HCT116 (cell line): ENCODE data around the gene DNMT3L. TPM values are rescaled to one million over a fixed set of nuclear protein-coding genes. Genes with fewer than 3 reads are reported as not detected.
"Not testable (repeated sequence)": the region's sequence is repeated elsewhere in the genome, so short reads cannot be mapped to it uniquely, and the experiment has no call there.

Experiments used
- ATAC-seq: fragments of 200-7000 bp; cut with Tn5 transposase; 2 replicates; pipeline ENCODE4 v1.9.1; 2020; ENCODE audit warnings: mild to moderate bottlenecking, moderate library complexity
- BruUV-seq: library from RNA; stranded (reverse); fragments of 400-500 nt; replicated peaks from 2 replicates; lab custom pipeline; 2021; lab: Mats Ljungman, UMichigan
- CTCF ChIA-PET: fragments of 300-600 bp; sonication (Branson Sonifier 250); formaldehyde crosslinking; loops from one replicate; lab custom pipeline; 2021; ENCODE audit warnings: antibody characterized with exemption; lab: Charles Lee
- POLR2A ChIA-PET: fragments of 300-600, 350-600 bp; sonication (Branson Sonifier 250); formaldehyde crosslinking; loops from one replicate; lab custom pipeline; 2021; ENCODE audit warnings: antibody characterized with exemption; lab: Charles Lee
- RAD21 ChIA-PET, 2 experiments: fragments of 300-600 bp; sonication (Branson Sonifier 250); formaldehyde crosslinking; loops; one replicate each; lab custom pipeline; 2023; ENCODE audit warnings: low total read pairs in 2 of 2; ENCODE audit not compliant: uncharacterized antibody in 2 of 2, unreplicated experiment in 2 of 2, low non-redundant PET in 1 of 2; lab: Charles Lee
- DNase-seq: peaks from one replicate; pipeline ENCODE4 v3.0.0-alpha.2; 2010; ENCODE audit warnings: low read depth, low spot score
- H2AFZ ChIP-seq: fragments of 200-600 bp; shearing (Covaris generic), sonication (generic); 2 replicates; pipeline ENCODE4 v1.6.1; 2017; ENCODE audit warnings: low read depth, mixed run types, mixed read lengths, antibody characterized with exemption, low read length; ENCODE audit not compliant: poor library complexity, severe bottlenecking
- H3K27ac ChIP-seq: 2 replicates; pipeline ENCODE4 v1.5.1; 2012; ENCODE audit warnings: low read depth, low read length
- H3K27me3 ChIP-seq: fragments of 200-600 bp; sonication (generic); 2 replicates; pipeline ENCODE4 v1.6.1; 2016; ENCODE audit warnings: mixed run types, low read length, mixed read lengths; ENCODE audit not compliant: insufficient read depth
- H3K36me3 ChIP-seq, 2 experiments: fragments of 200-500 bp in 1 of 2; fragments of 200-600 bp in 1 of 2; sonication (Bioruptor generic) in 1 of 2; sonication (generic) in 1 of 2; 2 replicates each; pipeline versions ENCODE4 v1.5.1 to v1.6.1; 2014 to 2016; ENCODE audit warnings: low read length in 2 of 2, inconsistent platforms in 1 of 2, mixed read lengths in 1 of 2, mixed run types in 1 of 2; ENCODE audit not compliant: insufficient read depth in 2 of 2, control insufficient read depth in 1 of 2
- H3K4me1 ChIP-seq, 2 experiments: fragments of 200-600 bp in 1 of 2; sonication (generic) in 1 of 2; 2 replicates each; pipeline versions ENCODE4 v1.5.1 to v1.6.1; 2012 to 2017; ENCODE audit warnings: low read length in 2 of 2, inconsistent platforms in 1 of 2, mild to moderate bottlenecking in 1 of 2, mixed read lengths in 1 of 2, mixed run types in 1 of 2, moderate library complexity in 1 of 2; ENCODE audit not compliant: insufficient read depth in 2 of 2, control insufficient read depth in 1 of 2
- H3K4me2 ChIP-seq: fragments of 200-600 bp; sonication (generic); 2 replicates; pipeline ENCODE4 v1.6.1; 2017; ENCODE audit warnings: mixed run types, low read length, mixed read lengths
- H3K4me3 ChIP-seq, 2 experiments: fragments of 200-600 bp in 1 of 2; sonication (generic) in 1 of 2; replicated peaks in 1 of 2; 2 replicates each; pipeline ENCODE4 v1.5.1; 2011 to 2016; ENCODE audit warnings: low read length in 2 of 2, control low read depth in 1 of 2, low read depth in 1 of 2, mild to moderate bottlenecking in 1 of 2, mixed read lengths in 1 of 2, mixed run types in 1 of 2
- H3K79me2 ChIP-seq: fragments of 200-600 bp; sonication (generic); 2 replicates; pipeline ENCODE4 v1.6.1; 2017; ENCODE audit warnings: mild to moderate bottlenecking, mixed run types, low read length, moderate library complexity, mixed read lengths; ENCODE audit not compliant: insufficient read depth
- H3K9ac ChIP-seq: fragments of 200-600 bp; sonication (generic); 2 replicates; pipeline ENCODE4 v1.6.1; 2016; ENCODE audit warnings: low read length, mixed read lengths
- H3K9me2 ChIP-seq: fragments of 200-600 bp; sonication (generic), shearing (Covaris generic); 2 replicates; pipeline ENCODE4 v1.6.1; 2017; ENCODE audit warnings: mixed run types, mild to moderate bottlenecking, moderate library complexity; ENCODE audit not compliant: insufficient read depth
- H3K9me3 ChIP-seq, 2 experiments: fragments of 200-500 bp in 1 of 2; fragments of 200-600 bp in 1 of 2; sonication (Bioruptor generic) in 1 of 2; sonication (generic) in 1 of 2; 2 replicates each; pipeline ENCODE4 v1.6.1; 2014 to 2017; ENCODE audit warnings: low read length in 2 of 2, mixed read lengths in 2 of 2, inconsistent platforms in 1 of 2, low read depth in 1 of 2, mild to moderate bottlenecking in 1 of 2, mixed run types in 1 of 2, moderate library complexity in 1 of 2; ENCODE audit not compliant: control insufficient read depth in 1 of 2, insufficient read depth in 1 of 2
- H4K20me1 ChIP-seq: fragments of 200-600 bp; sonication (generic), shearing (Covaris generic); 2 replicates; pipeline ENCODE4 v1.6.1; 2017; ENCODE audit warnings: mixed run types, mild to moderate bottlenecking, moderate library complexity; ENCODE audit not compliant: insufficient read depth
- CBX3 ChIP-seq: IDR thresholded peaks from 2 replicates; pipeline ENCODE4 v1.6.1; 2012; ENCODE audit warnings: low read depth
- ELF1 ChIP-seq: IDR thresholded peaks from 2 replicates; pipeline ENCODE4 v1.6.1; 2012; ENCODE audit warnings: low read depth, borderline replicate concordance
- EZH2phosphoT487 ChIP-seq: fragments of 200-600 bp; IDR thresholded peaks from 2 replicates; pipeline ENCODE4 v1.6.1; 2018; ENCODE audit warnings: antibody characterized with exemption, borderline replicate concordance
- JUND ChIP-seq: IDR thresholded peaks from 2 replicates; pipeline ENCODE4 v1.6.1; 2012
- POLR2AphosphoS5 ChIP-seq: IDR thresholded peaks from 2 replicates; pipeline ENCODE4 v1.6.1; 2011; ENCODE audit warnings: mild to moderate bottlenecking, low read depth, low read length, moderate library complexity
- SRF ChIP-seq: IDR thresholded peaks from 2 replicates; pipeline ENCODE4 v1.6.1; 2012; ENCODE audit warnings: low read depth
- YY1 ChIP-seq: IDR thresholded peaks from 2 replicates; pipeline ENCODE4 v1.6.1; 2011; ENCODE audit warnings: low read length, low read depth, moderate library complexity, mild to moderate bottlenecking; ENCODE audit not compliant: insufficient replicate concordance; ENCODE audit errors: extremely low read depth
- ZFX ChIP-seq: fragments of 450-650 bp; IDR thresholded peaks from 2 replicates; pipeline ENCODE4 v1.6.1; 2017
- intact Hi-C: fragments of 100-400 bp; cut with micrococcal nuclease; formaldehyde crosslinking; loops from 2 replicates; pipeline ENCODE4 v1.10.0; 2022
- total RNA-seq: library from RNA; stranded (reverse); gene quantifications from one replicate; pipeline ENCODE4 v1.2.1, GENCODE V29; 2021; ENCODE audit not compliant: unreplicated experiment
- TF ChIP-seq, protein P1 (sequence below), 3 experiments: fragments of 200-600 bp in 1 of 3; sonication (generic) in 1 of 3; IDR thresholded peaks in 2 of 3; conservative IDR thresholded peaks in 1 of 3; 2 replicates each; pipeline ENCODE4 v1.5.1; 2012 to 2017; ENCODE audit warnings: low read depth in 2 of 3, low read length in 2 of 3, antibody characterized with exemption in 1 of 3, borderline replicate concordance in 1 of 3, control low read depth in 1 of 3, mild to moderate bottlenecking in 1 of 3, mixed read lengths in 1 of 3, mixed run types in 1 of 3, moderate library complexity in 1 of 3; ENCODE audit not compliant: insufficient read depth in 1 of 3

DNMT3L gene
- total RNA-seq, 1 experiment from 2014 or later: not detected

GRCh38 chr21:44202590-44203299 lies 59.0 kb downstream of the DNMT3L start:
- H3K4me2 ChIP-seq, DNase-seq, H3K9me2 ChIP-seq, H3K9me3 ChIP-seq, H3K36me3 ChIP-seq, H4K20me1 ChIP-seq, BruUV-seq, ATAC-seq, H3K79me2 ChIP-seq, H3K27me3 ChIP-seq, H3K9ac ChIP-seq, POLR2A ChIA-PET, RAD21 ChIA-PET, CTCF ChIA-PET, H3K4me3 ChIP-seq, H3K4me1 ChIP-seq, intact Hi-C loops, H3K27ac ChIP-seq, H2AFZ ChIP-seq: not testable (repeated sequence)

DNA sequence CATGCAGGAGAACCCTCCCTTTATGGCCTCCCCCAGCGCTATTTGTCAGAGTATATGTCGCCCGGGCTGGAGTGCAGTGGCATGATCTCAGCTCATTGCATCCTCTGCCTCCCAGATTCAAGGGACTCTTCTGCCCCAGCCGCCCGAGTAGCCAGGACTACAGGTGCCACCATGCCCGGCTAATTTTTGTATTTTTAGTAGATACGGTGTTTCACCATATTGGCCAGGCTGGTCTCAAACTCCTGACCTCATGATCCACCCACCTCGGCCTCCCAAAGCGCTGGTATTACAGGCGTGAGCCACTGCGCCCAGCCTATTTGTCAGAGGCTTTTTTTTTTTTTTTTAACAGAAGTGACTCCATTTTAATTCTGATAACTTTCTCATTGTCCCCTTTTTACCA lies 61.7 kb downstream of the DNMT3L start:
- RAD21 ChIA-PET, H3K9ac ChIP-seq, H3K9me3 ChIP-seq, H3K36me3 ChIP-seq, H2AFZ ChIP-seq, H3K4me2 ChIP-seq, BruUV-seq, H3K79me2 ChIP-seq, H3K4me1 ChIP-seq, H3K27ac ChIP-seq, POLR2A ChIA-PET, CTCF ChIA-PET, ATAC-seq, H3K4me3 ChIP-seq, intact Hi-C loops, H3K27me3 ChIP-seq, H4K20me1 ChIP-seq, H3K9me2 ChIP-seq, DNase-seq: not testable (repeated sequence)

- no peak for TF ChIP-seq JUND
- TF ChIP-seq ZFX: no peak
- TF ChIP-seq CBX3: no peak
- no peak for TF ChIP-seq YY1
- TF ChIP-seq SRF: no peak
- no peak for TF ChIP-seq ELF1
- TF ChIP-seq EZH2phosphoT487: no peak
- TF ChIP-seq POLR2AphosphoS5: no peak
- TF ChIP-seq, protein P1, sequence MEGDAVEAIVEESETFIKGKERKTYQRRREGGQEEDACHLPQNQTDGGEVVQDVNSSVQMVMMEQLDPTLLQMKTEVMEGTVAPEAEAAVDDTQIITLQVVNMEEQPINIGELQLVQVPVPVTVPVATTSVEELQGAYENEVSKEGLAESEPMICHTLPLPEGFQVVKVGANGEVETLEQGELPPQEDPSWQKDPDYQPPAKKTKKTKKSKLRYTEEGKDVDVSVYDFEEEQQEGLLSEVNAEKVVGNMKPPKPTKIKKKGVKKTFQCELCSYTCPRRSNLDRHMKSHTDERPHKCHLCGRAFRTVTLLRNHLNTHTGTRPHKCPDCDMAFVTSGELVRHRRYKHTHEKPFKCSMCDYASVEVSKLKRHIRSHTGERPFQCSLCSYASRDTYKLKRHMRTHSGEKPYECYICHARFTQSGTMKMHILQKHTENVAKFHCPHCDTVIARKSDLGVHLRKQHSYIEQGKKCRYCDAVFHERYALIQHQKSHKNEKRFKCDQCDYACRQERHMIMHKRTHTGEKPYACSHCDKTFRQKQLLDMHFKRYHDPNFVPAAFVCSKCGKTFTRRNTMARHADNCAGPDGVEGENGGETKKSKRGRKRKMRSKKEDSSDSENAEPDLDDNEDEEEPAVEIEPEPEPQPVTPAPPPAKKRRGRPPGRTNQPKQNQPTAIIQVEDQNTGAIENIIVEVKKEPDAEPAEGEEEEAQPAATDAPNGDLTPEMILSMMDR (IDR thresholded peaks at IDR 0.05 in 2 of 3, conservative IDR thresholded peaks at IDR 0.05 in 1 of 3; ENCODE audit: borderline replicate concordance in 1 of 3, insufficient read depth in 1 of 3, low read depth in 2 of 3, low read length in 2 of 3): no peak
- TF ChIP-seq, all 23 proteins: peak for 0
- H3K36me3 ChIP-seq: no peaks in the 10 kb centered on the region
- no peaks in the 10 kb centered on the region for H4K20me1 ChIP-seq
- H3K4me2 ChIP-seq: no peak overlapping the region
- no peak overlapping the region for H2AFZ ChIP-seq
- RAD21 ChIA-PET: no interaction called here
- no peaks in the 10 kb centered on the region for H3K4me1 ChIP-seq
- no peaks in the 10 kb centered on the region for H3K9me2 ChIP-seq
- no peak for DNase-seq
- H3K9me3 ChIP-seq: no peaks in the 10 kb centered on the region
- POLR2A ChIA-PET: no interaction called here
- no peak overlapping the region for H3K9ac ChIP-seq
- CTCF ChIA-PET: no interaction called here
- H3K4me3 ChIP-seq: no peak overlapping the region
- no TSS peak for BruUV-seq
- H3K79me2 ChIP-seq: no peaks in the 10 kb centered on the region
- no peak overlapping the region for H3K27ac ChIP-seq
- intact Hi-C loops: no loop called here
- ATAC-seq: no peak
- no peaks in the 10 kb centered on the region for H3K27me3 ChIP-seq
Measured at GRCh38 chr21:44199448-44199847, 62.2 kb downstream of the DNMT3L start.
